Naive B cell (primary cell): ENCODE results near the gene KDM8. TPM values are rescaled to one million over a fixed set of nuclear protein-coding genes. Genes with fewer than 3 reads are reported as not detected.

Experiments used
- ATAC-seq, 2 donors: fragments of 150-1000 bp; cut with Tn5 transposase; 2 replicates each; pipeline ENCODE4 v1.10.0; 2021; ENCODE audit warnings: low read depth in 2 of 2, mild to moderate bottlenecking in 2 of 2, moderate library complexity in 2 of 2
- DNase-seq: peaks from one replicate; pipeline ENCODE4 v3.0.0; 2022
- H3K27ac Mint-ChIP-seq, 6 donors: one replicate each; pipeline ENCODE4 v1.8.0; 2020 to 2022; ENCODE audit warnings: mild to moderate bottlenecking in 6 of 6, mixed read lengths in 6 of 6, moderate library complexity in 5 of 6, inconsistent platforms in 2 of 6
- H3K27me3 Mint-ChIP-seq, 3 donors: one replicate each; pipeline ENCODE4 v1.8.0; 2021 to 2022; ENCODE audit warnings: mixed read lengths in 3 of 3, mild to moderate bottlenecking in 1 of 3
- H3K36me3 Mint-ChIP-seq, 2 donors: one replicate each; pipeline ENCODE4 v1.8.0; 2020 to 2022; ENCODE audit warnings: mixed read lengths in 2 of 2, inconsistent platforms in 1 of 2, mild to moderate bottlenecking in 1 of 2
- H3K4me1 Mint-ChIP-seq, 3 donors: one replicate each; pipeline ENCODE4 v1.8.0; 2020 to 2022; ENCODE audit warnings: mixed read lengths in 3 of 3, inconsistent platforms in 1 of 3, mild to moderate bottlenecking in 1 of 3, moderate library complexity in 1 of 3
- H3K4me3 Mint-ChIP-seq, 8 donors: one replicate each; pipeline ENCODE4 v1.8.0; 2020 to 2022; ENCODE audit warnings: mild to moderate bottlenecking in 8 of 8, mixed read lengths in 8 of 8, moderate library complexity in 8 of 8, inconsistent platforms in 2 of 8
- H3K9me3 Mint-ChIP-seq, 7 donors: one replicate each; pipeline ENCODE4 v1.8.0; 2020 to 2022; ENCODE audit warnings: mixed read lengths in 7 of 7, mild to moderate bottlenecking in 5 of 7, inconsistent platforms in 2 of 7, moderate library complexity in 1 of 7
- polyA plus RNA-seq, 6 donors: library from polyadenylated mRNA; unstranded; fragments of 300-500 nt; fragmentation: Illumina TruSeq; gene quantifications; one replicate each; pipeline ENCODE4 v1.2.3, GENCODE V29; 2021; ENCODE audit warnings: low read depth in 6 of 6

Gene KDM8
- polyA plus RNA-seq, 6 donors from 2014 or later = 2.9 to 8.2 (median 4.2) TPM; not detected in 1

- H3K9me3 Mint-ChIP-seq = no peaks in the 10 kb centered on the region
- ATAC-seq = peak; percentile 7 to 16
- DNase-seq = peak; percentile 47
- peak overlapping the region; percentile 71 to 90 (median 86) for H3K4me3 Mint-ChIP-seq
- no peaks in the 10 kb centered on the region for H3K36me3 Mint-ChIP-seq
- peaks cover 67 to 92% (median 83%) of the 10 kb centered on the region in 3 donors for H3K4me1 Mint-ChIP-seq
- no peaks in the 10 kb centered on the region for H3K27me3 Mint-ChIP-seq
- H3K27ac Mint-ChIP-seq = peak overlapping the region; percentile 92 to 100 (median 99)
Measured at GRCh38 chr16:27238016-27238587, 34.8 kb downstream of the KDM8 start.

DNA sequence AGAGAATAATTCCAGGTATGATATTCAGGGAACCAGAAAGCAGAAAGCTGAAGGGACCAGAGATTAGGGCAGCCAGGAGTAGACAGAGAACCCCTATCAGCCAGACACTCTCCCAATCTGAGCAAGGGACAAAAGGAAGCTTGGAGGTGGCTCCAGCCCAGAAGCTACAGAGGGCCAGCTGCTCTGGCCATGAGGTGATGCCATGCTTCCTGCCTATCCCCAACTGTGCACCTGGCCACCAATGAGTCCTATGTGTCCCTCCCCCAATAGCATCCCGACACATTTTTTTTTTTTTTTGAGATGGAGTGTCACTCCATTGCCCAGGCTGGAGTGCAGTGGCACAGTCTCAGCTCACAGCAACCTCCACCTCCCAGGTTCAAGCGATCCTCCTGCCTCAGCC is 35.3 kb downstream of the KDM8 start:
- Mint-ChIP-seq H3K27ac (peak overlapping the region; percentile 92 to 100 (median 99)), H3K9me3 (no peaks in the 10 kb centered on the region), H3K4me3 (peak overlapping the region; percentile 71 to 90 (median 82)), H3K36me3 (no peaks in the 10 kb centered on the region), H3K4me1 (peaks cover 68 to 92% (median 83%) of the 10 kb centered on the region in 3 donors), H3K27me3 (no peaks in the 10 kb centered on the region)
- no peak for ATAC-seq
- no peak for DNase-seq

DNA sequence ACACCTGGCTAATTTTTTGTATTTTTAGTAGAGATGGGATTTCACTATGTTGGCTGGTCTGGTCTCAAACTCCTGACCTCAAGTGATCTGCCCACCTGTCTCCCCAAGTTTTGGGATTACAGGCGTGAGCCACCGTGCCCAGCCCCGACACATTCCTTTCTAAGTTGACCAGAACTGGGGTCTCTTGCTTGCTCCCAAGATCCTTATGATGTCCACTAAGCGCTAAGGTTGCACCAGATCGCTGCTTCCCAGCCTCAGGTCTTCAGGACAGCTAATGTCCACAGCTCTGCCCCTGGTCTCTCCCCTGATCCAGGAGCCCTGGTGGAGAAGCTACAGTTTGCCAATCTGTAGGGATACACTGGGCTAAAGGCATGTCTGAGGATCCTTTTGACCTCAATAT is 35.7 kb downstream of the KDM8 start:
- ATAC-seq = no peak
- Mint-ChIP-seq H3K27ac (peak overlapping the region in 5 of 6 donors; percentile 28 to 97 (median 84)), H3K27me3 (no peaks in the 10 kb centered on the region), H3K4me1 (peaks cover 68 to 92% (median 83%) of the 10 kb centered on the region in 3 donors), H3K9me3 (no peaks in the 10 kb centered on the region), H3K36me3 (no peaks in the 10 kb centered on the region), H3K4me3 (peak overlapping the region in 6 of 8 donors; percentile 22 to 89 (median 68))
- no peak for DNase-seq

DNA sequence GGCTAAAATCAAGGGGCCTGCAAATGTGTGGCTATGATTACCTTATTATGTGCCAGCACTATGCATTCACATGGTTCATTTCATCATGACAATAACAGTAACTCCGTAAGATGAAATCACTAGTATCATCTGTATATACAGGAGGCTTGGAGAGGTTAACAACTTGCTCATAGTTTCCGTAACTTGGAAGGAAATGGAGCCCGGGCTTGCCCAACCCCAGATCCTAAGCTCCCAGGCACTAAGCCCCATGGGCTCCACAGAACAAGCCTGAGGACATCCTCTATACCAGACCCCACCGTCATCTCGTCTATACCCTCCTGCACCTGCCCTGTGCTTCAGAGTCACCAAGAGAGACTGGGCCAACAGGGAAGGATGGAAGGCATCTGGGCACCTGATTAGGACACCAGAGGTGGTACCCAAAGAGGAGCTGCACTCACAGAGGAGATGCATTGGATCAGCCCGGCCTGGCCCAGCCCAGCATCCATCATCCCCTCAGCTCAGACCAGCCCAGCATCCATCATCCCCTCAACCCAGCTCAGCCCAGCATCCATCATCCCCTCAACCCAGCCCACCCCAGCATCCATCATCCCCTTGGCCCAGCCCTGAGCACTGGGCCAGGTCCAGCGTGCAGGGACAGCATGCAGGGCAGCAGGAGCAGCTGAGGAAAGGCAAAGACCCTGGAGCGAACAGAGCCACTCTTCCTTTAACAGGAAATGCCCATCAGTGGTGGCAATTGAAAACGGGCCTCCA is 36.8 kb downstream of the KDM8 start:
- DNase-seq = no peak
- H3K4me3 Mint-ChIP-seq = peak overlapping the region in 1 of 8 donors; percentile 22

DNA sequence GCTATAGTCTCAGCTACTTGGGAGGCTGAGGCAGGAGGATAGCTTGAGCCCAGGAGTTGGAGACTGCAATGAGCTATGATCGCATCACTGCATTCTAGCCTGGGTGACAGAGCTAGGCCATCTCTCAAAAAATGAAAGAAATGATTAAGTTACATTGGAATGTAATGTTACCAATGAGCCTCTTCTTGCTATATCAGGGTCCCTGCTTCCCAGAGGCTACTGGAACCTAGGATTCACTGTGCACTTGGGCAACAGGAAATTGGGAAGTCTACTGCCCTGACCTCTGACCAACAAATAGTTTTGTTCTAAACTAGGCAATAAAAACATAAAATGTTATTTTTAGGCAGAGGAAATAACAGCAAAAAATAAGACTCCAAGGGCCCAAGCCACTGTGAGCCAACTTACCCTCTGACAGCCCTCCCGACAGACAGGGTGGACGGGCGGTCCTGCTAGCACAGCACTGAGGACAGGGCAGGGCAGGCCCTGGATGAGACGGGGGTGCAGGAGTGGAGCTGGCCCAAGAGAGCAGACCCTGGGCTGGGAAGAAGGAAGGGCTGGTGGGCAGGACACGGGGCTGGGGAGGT is 37.7 kb downstream of the KDM8 start:
- DNase-seq = no peak
- ATAC-seq = no peak
- peak overlapping the region in 1 of 6 donors; percentile 28 for H3K27ac Mint-ChIP-seq
- H3K4me3 Mint-ChIP-seq = no peak overlapping the region
- H3K27me3 Mint-ChIP-seq = no peaks in the 10 kb centered on the region
- no peaks in the 10 kb centered on the region for H3K9me3 Mint-ChIP-seq
- H3K4me1 Mint-ChIP-seq = peaks cover 60 to 88% (median 74%) of the 10 kb centered on the region in 3 donors
- H3K36me3 Mint-ChIP-seq = peaks cover 0 to 4% of the 10 kb centered on the region in 2 donors

More for the DNA sequence above, 36.8 kb downstream of the KDM8 start:
- Mint-ChIP-seq H3K36me3 (no peaks in the 10 kb centered on the region), H3K4me1 (peaks cover 69 to 92% (median 83%) of the 10 kb centered on the region in 3 donors), H3K27ac (peak overlapping the region in 5 of 6 donors; percentile 28 to 76 (median 72)), H3K27me3 (no peaks in the 10 kb centered on the region), H3K9me3 (no peaks in the 10 kb centered on the region)
- ATAC-seq = no peak

DNA sequence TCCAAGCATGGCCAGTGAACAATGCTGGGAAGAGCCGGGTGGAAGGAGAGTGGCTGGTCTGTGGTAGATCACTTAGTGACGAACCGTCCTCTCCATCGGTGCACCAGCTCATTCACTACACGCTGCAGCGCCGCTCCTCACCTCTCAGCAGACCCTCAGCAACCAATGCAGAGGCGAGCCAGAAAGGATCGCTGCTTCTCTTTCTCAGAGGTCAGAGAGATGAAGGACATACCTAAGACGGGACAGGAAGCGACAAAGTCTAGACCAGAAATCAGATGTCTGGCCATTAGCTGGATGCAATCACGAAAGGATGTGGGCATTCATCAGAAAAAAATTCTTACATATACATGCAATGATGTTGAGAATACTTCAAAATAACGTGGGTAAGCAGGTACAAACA is 38.3 kb downstream of the KDM8 start:
- Mint-ChIP-seq H3K9me3 (no peaks in the 10 kb centered on the region), H3K27me3 (no peaks in the 10 kb centered on the region), H3K36me3 (peaks cover 0 to 4% of the 10 kb centered on the region in 2 donors), H3K4me3 (peak overlapping the region in 1 of 8 donors; percentile 64), H3K27ac (peak overlapping the region in 3 of 6 donors; percentile 26 to 84 (median 83)), H3K4me1 (peaks cover 59 to 86% (median 74%) of the 10 kb centered on the region in 3 donors)
- ATAC-seq = no peak
- DNase-seq = no peak

DNA sequence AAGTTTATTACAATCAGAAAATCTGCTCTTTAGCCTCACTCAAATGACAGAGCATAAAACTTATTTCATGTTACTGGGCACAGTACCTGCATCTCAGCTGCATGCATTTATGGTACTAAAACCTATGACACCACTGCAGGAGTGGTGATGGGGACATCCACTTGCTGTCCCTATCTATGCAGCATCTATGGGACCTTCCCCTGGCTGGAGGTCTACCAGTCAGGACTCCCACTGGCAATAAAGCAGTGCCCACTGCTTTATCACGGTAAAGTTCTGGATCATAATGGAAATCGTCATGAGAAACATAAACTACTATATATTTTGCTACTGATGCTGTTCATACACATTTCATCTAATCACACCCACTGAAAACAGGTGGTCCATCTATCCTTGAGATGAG is 39.1 kb downstream of the KDM8 start:
- peak overlapping the region in 2 of 6 donors; percentile 61 to 89 for H3K27ac Mint-ChIP-seq
- peaks cover 5 to 9% of the 10 kb centered on the region in 2 donors for H3K36me3 Mint-ChIP-seq
- peak overlapping the region in 7 of 8 donors; percentile 44 to 84 (median 72) for H3K4me3 Mint-ChIP-seq
- no peak for DNase-seq
- H3K9me3 Mint-ChIP-seq = peaks cover 0 to 3% (median 0%) of the 10 kb centered on the region in 7 donors
- no peaks in the 10 kb centered on the region for H3K27me3 Mint-ChIP-seq
- H3K4me1 Mint-ChIP-seq = peaks cover 55 to 86% (median 74%) of the 10 kb centered on the region in 3 donors
- ATAC-seq = no peak

DNA sequence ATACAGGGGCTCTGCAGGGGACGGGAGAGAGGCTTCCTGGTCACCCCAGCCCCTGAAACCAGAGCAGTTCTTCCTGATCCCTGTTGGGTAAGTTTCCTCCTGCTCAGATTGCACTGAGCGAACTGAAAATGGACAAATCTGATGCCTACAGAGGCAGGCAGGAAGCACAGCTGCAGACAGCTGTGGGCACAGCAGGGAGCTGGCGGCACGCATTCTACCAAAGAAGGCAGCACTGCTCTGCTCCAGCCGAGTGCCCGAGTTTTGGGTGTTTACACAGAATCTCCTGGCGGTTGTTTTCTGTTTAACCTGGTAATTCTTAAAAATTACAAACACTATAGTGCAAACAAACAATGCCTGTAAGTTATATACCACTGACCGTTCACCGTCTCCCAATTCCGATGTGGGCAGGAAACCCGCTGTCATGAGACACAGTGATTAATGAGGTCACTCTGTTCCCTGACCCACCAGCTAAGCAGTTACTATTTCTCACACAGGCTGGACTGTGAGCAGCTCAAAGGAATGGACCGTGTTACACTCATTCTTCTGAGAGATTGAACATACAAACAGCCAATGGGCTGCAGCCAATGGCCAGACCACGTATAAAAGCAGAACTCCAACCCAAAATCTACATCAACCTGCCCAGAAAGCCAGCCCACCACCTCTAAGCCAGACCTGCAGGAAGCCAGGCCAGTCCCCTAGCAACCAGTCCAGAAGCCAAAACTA is 39.7 kb downstream of the KDM8 start:
- H3K4me3 Mint-ChIP-seq = peak overlapping the region; percentile 44 to 84 (median 72)
- H3K27ac Mint-ChIP-seq = peak overlapping the region in 5 of 6 donors; percentile 12 to 89 (median 50)
- H3K36me3 Mint-ChIP-seq = peaks cover 10 to 11% of the 10 kb centered on the region in 2 donors
- DNase-seq = no peak
- peak; percentile 75 to 82 for ATAC-seq
- H3K9me3 Mint-ChIP-seq = peaks cover 0 to 4% (median 0%) of the 10 kb centered on the region in 7 donors
- H3K4me1 Mint-ChIP-seq = peaks cover 54 to 86% (median 71%) of the 10 kb centered on the region in 3 donors
- H3K27me3 Mint-ChIP-seq = no peaks in the 10 kb centered on the region

- peaks cover 10 to 13% of the 10 kb centered on the region in 2 donors for H3K36me3 Mint-ChIP-seq
- H3K9me3 Mint-ChIP-seq = peaks cover 0 to 7% (median 0%) of the 10 kb centered on the region in 7 donors
- peak overlapping the region in 5 of 8 donors; percentile 50 to 84 (median 72) for H3K4me3 Mint-ChIP-seq
- peaks cover 50 to 82% (median 67%) of the 10 kb centered on the region in 3 donors for H3K4me1 Mint-ChIP-seq
- DNase-seq (no peak), ATAC-seq (no peak)
- H3K27me3 Mint-ChIP-seq = no peaks in the 10 kb centered on the region
- peak overlapping the region in 5 of 6 donors; percentile 13 to 83 (median 80) for H3K27ac Mint-ChIP-seq
Measured at GRCh38 chr16:27243725-27244362, 40.5 kb downstream of the KDM8 start.

DNA sequence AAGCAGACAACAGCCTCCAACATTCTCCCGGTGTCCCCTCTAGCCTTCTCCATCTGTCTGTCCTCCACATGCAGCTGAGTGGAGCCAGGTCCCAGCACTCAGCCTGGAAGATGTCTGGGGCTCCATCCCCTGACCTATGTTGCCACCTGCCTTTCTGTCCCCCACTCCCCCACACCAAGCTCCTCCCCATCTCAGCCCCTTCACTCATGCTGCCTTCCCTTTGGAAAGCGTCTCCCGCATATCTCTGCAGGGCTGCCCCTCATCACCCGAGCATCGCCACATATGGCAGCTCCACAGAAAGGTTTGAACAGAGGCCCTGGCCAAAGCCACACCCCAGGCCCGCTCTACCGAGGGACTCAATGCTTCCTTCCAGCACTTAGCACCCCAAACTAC is 41.0 kb downstream of the KDM8 start:
- Mint-ChIP-seq H3K36me3 (peaks cover 10 to 13% of the 10 kb centered on the region in 2 donors), H3K27ac (peak overlapping the region in 4 of 6 donors; percentile 79 to 83 (median 81)), H3K9me3 (peaks cover 0 to 7% (median 0%) of the 10 kb centered on the region in 7 donors), H3K27me3 (no peaks in the 10 kb centered on the region), H3K4me1 (peaks cover 47 to 79% (median 64%) of the 10 kb centered on the region in 3 donors), H3K4me3 (peak overlapping the region in 5 of 8 donors; percentile 35 to 72 (median 50))
- DNase-seq (no peak), ATAC-seq (no peak)

- Mint-ChIP-seq H3K4me3 (no peak overlapping the region), H3K27me3 (no peaks in the 10 kb centered on the region), H3K9me3 (peaks cover 0 to 7% (median 0%) of the 10 kb centered on the region in 7 donors), H3K27ac (peak overlapping the region in 1 of 6 donors; percentile 11), H3K36me3 (peaks cover 10 to 13% of the 10 kb centered on the region in 2 donors), H3K4me1 (peaks cover 47 to 67% (median 53%) of the 10 kb centered on the region in 3 donors)
- DNase-seq (no peak), ATAC-seq (no peak)
Measured at GRCh38 chr16:27245276-27246172, 42.2 kb downstream of the KDM8 start.
